Hypothalamus (tissue), 51 donors: ENCODE data around the gene MICAL2.

Experiments
- DNase-seq, 51 donors: peaks; one replicate each; lab custom pipeline; 2025; lab: John Stamatoyannopoulos, UW

Gene MICAL2

GRCh38 chr11:12182676-12183541, 72.5 kb downstream of the MICAL2 start:
- no peak for DNase-seq

DNA sequence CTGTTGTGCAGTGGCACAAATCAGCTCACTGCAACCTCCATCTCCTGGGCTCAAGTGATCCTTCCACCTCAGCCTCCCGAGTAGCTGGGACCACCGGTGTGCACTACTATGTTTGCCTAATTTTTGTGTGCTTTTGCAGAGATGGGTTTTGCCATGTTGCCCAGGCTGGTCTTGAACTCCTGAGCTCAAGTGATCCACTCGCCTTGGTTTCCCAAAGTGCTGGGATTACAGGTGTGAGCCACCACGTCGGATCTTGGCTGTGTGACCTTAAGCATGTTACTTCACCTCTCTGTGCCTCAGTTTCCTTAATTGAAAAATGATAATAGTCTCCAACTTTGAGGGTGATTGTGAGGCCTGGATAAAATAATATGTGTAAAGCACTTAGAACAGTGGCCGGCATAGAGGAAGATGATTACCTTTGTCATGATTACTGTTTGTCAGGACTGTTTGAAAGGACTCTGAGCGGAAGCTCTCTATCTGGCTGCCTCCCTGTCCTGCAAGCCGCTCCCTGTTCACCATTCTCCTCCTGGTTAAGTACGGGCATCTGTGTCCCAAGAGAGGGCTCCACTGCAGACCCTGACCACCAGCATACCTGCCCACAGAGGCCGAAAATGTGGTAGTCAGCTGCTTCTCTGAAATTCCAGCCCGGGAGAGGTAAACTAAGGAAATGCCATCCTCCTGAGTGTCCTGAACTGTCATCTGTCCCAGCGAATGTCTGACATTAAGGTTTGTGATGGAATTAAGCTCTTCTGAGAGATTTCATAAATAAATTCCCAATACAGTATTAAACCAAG, 73.6 kb downstream of the MICAL2 start:
- DNase-seq: no peak

- DNase-seq: no peak
Observed at GRCh38 chr11:12184699-12185098, 74.3 kb downstream of the MICAL2 start.

DNA sequence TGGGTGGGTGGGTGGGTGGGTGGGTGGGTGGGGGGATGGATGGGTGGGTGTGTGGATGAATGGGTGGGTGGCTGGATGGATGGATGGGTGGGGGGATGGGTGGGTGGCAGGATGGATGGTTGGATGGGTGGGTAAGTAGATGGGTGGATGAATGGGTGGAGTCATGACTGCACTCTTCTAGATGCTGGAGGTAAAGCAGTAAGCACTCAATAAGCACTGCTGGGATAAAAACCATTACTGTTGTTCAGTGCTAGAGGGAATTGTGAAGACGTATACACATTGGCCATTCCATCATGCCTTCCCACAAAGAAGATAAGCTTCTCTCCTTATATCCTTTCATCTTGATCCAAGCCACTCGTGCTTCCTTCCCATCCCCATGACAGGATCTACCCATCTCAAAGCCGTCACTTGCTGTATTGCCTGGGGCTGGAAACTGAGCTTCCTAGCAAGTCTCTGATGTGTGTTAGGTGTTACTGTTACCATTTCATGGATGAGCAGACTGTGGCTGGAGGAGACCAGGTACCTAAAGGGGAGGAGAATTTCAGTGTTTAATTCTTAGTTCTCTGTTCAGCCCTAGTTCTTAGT, 74.8 kb downstream of the MICAL2 start:
- no peak for DNase-seq

- no peak for DNase-seq
Observed at GRCh38 chr11:12185914-12186313, 75.5 kb downstream of the MICAL2 start.

DNA sequence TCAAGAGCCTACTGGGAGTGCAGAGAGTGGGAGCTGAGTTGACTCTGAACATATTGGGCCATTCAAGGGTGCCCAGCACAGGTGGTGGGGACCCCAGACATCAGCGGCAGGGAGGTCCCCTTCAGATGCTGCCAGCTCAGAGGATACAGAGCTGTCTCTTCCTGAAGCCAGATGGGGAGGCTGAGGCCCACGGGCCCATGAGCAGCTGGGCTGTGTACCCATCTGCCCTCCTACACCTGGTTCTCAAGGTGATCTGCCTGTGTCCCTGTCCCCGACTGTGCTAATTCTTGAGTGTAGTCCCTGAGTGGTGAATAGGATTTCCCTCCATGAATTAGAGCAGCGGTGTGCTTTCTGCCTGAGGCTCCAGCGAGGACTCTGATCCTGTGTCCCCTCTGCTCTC, 76.3 kb downstream of the MICAL2 start:
- no peak for DNase-seq

- DNase-seq: no peak
Observed at GRCh38 chr11:12187399-12187798, 77.0 kb downstream of the MICAL2 start.

- DNase-seq: no peak
Observed at GRCh38 chr11:12188548-12189317, 78.3 kb downstream of the MICAL2 start.

DNA sequence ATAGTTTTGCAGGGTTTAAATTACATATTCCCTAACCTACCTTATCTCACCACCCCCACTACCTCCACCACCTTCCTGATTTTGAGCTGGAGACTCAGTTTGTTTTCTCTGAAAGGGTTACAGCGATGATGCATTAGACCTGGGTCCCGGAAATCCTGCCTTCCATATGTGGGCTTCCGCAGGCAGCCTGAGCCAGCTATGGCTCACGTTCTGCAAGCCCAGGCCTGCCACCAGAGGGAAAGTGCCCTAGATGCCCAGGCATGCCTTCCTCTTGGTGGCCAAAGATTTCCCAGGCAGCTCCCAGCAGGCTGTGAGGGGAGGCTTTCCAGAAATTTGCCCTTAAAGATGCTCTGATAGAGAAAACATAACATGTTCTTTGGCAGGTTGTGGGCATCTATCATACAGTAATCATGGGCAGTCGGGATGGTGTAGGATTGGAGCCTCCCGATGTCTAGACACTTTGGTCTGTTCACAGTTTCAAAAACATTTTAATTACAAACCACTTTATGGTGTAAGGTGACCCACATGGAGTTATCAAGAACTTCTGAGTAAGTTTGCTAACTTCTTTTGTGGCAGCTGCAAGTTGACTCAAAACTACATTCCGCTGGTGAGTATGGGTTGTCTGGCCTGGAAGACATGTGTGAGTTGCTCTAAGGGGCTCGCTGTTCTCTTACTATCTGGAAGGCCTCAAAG, 79.3 kb downstream of the MICAL2 start:
- DNase-seq: no peak

- no peak for DNase-seq
Observed at GRCh38 chr11:12190511-12190910, 80.1 kb downstream of the MICAL2 start.

GRCh38 chr11:12192794-12193514, 82.6 kb downstream of the MICAL2 start:
- DNase-seq: no peak

DNA sequence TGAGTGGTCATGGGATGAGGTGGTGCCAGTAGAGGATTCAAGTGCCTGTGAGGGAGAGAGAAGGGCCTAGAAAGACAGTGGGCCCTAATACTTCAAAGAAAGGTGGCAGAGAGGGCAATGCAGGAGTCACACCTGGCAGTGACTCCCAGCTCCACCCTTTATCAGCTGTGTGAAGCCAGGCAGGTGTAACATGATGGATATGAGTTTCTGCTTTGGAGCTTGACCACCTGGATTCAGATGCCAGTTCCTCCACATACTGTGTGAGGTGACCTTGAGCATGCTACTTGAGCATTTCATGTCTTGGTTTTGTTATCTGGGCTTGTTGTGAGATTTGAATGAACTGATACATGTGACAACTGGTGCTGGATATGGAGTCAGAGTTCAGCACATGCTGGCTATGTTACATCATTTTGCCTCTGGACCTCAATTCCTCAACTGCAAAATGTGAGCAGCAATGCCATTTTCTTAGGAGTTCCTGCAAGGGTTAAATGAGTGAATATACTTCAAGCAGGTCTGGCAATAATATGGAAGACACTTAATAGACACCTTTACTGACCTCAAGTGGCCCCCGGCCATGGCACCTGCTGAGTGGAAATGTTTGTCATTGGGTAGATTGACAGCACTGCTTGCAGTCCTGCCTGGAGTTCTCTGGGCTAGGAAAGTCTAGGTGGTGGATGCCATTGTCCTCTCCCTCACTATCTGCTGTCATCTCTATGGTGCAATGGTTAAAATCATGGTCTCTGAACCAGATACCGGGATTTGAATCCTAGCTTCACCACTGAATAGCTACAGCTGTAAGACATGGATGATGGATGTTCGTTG, 83.3 kb downstream of the MICAL2 start:
- DNase-seq: no peak

GRCh38 chr11:12195768-12196167, 85.4 kb downstream of the MICAL2 start:
- no peak for DNase-seq

DNA sequence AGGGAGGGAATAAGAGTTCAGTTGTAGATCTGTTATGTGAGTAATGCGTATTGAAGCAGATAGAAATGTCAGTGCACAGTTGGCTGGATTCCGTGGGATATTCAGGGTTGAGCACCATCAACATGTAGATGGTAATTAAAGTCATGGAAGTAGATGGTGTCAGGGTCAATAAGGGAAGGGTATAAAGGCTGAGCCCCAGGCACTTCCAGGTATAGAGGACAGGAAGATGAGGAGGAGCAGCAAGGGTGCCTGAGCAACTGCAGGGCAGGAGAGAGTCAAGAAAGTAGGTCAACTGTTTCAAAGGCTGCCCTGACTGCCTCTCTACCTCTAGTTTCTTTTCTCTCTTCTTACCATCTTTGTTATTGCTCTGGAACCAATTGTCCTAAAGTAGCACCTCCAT, 85.9 kb downstream of the MICAL2 start:
- no peak for DNase-seq

DNA sequence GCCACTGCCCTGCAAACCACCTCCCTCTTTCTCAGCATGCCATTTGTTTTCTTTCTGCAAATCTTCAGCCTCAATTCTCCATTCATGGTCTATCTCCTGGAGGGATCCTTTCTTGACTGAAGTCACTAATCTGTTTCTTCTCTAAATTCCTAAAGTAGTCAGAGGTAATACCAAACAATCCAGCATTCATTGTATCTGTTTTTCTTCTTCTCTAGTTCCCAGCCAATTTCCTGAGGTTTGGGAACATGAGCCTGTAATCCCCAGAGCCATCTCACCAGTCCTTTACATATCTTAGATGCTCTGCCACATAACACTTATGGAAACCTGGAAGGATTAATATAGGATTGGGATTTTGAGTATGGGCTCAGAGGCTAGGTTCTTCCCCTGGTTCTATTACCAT, 86.5 kb downstream of the MICAL2 start:
- DNase-seq: no peak

DNA sequence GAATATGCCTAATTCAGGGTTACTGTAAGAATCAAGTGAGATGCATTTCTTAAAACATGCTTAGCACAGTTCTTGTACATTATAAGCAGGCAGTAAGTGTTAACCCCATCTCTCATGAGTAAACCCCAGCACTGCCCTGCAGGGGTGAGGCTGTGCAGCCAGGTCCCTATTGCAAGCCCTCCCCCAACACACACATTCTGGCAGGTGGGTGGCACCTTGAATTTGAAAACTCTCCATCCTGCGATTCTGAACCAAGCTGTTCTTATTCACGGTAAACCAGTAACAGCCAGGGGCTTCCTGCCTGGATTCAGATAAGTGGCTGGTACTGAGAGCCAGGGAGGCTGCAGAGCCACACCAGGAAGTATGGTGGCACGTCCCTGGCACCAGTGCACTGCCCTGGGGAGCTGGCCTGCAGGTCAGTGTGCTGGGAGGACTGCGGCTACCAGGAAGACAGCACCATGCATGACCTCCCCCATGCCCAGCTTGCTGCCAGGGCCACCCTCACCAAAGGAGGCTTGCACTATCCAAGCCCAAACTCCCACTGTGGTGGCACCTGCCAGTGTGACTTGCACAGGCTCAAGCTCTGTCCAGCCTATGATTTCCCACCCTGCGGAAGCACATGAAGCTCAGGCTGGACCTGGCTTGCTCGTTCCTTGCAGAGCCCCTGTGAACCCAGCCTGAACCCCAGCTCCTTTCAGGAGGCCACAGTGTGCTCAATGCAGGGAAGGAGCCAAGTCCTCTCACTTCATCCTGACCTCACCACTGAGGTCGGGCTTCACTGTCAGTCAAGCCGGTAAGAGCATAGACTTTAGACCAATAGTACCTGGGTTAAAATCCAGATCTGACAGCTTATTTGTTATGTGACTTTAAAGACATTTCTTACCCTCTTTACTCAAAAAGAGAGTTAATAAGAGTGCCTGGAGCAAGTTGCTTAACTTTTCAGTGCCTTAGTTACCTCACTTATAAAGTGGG, 88.1 kb downstream of the MICAL2 start:
- no peak for DNase-seq

DNA sequence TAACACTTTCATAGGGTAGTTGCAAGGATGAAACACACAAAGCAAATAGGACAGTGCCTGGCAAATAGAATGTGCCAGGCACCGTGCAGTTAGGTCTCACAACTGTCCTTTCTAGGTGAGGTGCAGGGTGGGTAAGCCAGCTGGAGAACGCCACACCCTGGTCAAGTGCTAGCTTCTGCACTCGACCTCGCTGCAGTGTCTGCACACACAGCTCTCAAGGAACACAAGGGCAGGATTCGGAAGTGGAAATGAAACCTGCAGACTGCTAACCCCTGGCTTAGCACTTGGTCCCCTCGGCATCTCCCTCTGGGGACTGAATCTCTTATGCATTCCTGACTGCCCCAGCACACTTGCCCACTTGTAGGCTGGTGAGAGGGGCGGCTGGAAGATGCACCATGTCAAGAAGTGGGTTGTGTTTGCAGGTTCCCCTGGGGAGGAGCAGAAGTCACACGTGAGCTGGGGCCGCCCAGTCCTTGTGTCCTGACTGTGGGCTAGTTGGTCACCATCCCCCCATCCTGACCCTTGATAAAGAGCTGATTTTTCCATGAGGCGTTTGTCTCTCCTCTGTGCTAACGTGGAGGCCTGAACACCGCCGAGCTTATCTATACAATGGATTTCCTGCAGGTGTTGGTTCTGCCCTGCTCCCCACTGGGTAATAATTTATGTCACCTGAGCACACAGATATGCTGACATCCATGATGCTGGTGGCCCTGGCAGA, 89.0 kb downstream of the MICAL2 start:
- DNase-seq: no peak
